ENCODE measurements around the gene PODXL2.

PODXL2 gene

DNA sequence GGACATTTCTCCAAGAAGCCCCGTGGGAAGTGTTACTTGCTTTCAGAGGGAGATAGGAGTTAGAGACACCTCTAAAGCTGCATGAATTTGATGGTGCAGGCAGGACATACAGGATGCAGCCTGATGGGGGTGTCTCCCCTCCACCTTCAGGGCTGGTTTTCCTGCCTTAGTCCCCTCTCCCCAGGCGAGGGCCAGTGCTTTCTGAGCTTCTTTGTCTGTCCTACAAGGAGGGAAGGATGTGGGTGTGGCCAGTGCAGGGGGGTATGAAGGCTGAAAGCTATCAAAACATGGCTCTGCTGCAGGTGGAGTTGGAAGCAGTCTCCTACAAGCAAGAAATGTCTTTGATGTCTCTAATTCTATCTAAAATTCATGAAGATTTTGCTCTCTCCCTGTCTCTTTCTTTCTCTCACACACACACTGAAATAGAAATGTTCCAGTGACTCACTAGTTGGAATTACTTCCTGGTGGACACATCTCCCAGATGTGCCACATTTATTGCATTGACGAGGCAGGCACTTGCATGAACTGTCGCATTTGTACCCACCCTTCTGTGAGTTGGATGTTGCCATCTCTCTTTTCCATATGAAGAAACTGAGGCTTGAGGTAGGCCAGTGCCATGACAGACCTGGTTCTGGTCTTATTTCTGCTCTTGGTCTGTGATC lies 13.9 kb upstream of the PODXL2 start:
- TF ChIP-seq, protein P1, sequence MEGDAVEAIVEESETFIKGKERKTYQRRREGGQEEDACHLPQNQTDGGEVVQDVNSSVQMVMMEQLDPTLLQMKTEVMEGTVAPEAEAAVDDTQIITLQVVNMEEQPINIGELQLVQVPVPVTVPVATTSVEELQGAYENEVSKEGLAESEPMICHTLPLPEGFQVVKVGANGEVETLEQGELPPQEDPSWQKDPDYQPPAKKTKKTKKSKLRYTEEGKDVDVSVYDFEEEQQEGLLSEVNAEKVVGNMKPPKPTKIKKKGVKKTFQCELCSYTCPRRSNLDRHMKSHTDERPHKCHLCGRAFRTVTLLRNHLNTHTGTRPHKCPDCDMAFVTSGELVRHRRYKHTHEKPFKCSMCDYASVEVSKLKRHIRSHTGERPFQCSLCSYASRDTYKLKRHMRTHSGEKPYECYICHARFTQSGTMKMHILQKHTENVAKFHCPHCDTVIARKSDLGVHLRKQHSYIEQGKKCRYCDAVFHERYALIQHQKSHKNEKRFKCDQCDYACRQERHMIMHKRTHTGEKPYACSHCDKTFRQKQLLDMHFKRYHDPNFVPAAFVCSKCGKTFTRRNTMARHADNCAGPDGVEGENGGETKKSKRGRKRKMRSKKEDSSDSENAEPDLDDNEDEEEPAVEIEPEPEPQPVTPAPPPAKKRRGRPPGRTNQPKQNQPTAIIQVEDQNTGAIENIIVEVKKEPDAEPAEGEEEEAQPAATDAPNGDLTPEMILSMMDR (conservative IDR thresholded peaks at IDR 0.05) = no peak
- TF ChIP-seq ZFX (IDR thresholded peaks at IDR 0.05) = no peak
- H3K27ac ChIP-seq = no peak overlapping the region

DNA sequence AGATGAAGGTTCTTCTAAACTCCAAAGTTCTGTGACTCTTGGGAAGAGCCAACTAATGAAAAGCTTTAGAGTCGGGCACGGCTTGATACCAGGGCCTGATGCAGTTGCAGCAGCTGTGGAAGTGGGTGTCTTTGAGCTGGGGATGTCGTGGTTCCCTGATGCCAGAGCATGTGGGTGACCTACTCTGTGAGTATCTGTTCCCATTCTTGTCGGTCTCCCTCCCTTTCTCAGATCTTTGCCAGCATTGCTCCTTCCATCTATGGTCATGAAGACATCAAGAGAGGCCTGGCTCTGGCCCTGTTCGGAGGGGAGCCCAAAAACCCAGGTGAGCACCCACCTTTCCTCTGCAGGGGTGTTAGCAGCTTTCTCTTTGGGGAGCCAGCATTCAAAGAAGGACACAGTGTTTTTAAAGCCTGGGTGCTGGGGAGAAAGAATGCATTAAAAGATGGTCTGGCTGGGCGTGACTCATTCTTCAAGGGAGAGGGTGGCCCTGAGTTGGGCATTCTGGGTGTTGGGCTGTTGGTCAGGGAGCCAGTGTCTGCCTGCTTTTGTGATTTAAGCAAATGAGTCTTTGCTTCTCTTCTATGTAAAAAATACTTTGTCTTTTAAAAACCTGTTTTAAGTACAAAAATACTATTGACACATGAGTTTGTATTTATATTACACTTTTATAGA lies 13.2 kb upstream of the PODXL2 start:
- H3K27ac ChIP-seq = no peak overlapping the region
- TF ChIP-seq, protein P1 (conservative IDR thresholded peaks at IDR 0.05) = no peak
- no peak for TF ChIP-seq ZFX (IDR thresholded peaks at IDR 0.05)

DNA sequence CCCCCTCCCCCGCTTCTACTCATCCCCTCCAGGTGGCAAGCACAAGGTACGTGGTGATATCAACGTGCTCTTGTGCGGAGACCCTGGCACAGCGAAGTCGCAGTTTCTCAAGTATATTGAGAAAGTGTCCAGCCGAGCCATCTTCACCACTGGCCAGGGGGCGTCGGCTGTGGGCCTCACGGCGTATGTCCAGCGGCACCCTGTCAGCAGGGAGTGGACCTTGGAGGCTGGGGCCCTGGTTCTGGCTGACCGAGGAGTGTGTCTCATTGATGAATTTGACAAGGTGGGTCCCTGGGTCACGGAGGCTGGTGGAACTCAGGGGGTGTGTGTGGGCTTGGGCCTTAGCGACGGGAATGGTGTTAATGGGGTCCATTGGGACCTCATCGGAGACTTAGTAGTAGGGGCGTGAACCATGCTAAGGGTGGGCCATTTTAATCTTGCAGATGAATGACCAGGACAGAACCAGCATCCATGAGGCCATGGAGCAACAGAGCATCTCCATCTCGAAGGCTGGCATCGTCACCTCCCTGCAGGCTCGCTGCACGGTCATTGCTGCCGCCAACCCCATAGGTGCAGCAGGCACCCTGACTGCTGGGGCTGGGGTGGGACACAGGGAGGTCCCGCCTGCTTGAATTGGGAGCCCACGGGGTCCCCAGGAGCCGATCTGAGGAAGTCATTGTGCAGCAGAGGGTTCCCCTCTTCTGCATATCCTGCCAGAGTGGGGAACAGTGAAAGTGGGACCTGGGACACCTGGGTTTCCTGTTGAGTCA lies 12.0 kb upstream of the PODXL2 start:
- TF ChIP-seq, protein P1 (conservative IDR thresholded peaks at IDR 0.05) = no peak
- no peak for TF ChIP-seq ZFX (IDR thresholded peaks at IDR 0.05)

DNA sequence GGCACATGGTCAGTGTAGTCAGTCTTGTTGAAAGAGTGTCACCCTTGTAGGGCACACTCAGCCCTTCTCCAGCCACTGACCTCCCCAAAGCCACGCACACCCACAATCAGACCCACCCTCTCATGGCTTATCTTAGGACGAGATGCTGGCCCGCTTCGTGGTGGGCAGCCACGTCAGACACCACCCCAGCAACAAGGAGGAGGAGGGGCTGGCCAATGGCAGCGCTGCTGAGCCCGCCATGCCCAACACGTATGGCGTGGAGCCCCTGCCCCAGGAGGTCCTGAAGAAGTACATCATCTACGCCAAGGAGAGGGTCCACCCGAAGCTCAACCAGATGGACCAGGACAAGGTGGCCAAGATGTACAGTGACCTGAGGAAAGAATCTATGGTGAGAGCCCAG lies 10.1 kb upstream of the PODXL2 start:
- TF ChIP-seq ZFX (IDR thresholded peaks at IDR 0.05) = no peak
- H3K27ac ChIP-seq = no peak overlapping the region

More for the DNA sequence above, 12.0 kb upstream of the PODXL2 start:
- H3K27ac ChIP-seq = no peak overlapping the region

- TF ChIP-seq, protein P1 (conservative IDR thresholded peaks at IDR 0.05) = no peak
- TF ChIP-seq ZFX (IDR thresholded peaks at IDR 0.05) = no peak
Measured at GRCh38 chr3:127620637-127621375, 8.2 kb upstream of the PODXL2 start.

GRCh38 chr3:127622031-127622430 lies 7.0 kb upstream of the PODXL2 start:
- no peak for TF ChIP-seq ZFX (IDR thresholded peaks at IDR 0.05)
- TF ChIP-seq, protein P1 (conservative IDR thresholded peaks at IDR 0.05) = no peak

More at GRCh38 chr3:127620637-127621375, 8.2 kb upstream of the PODXL2 start:
- H3K27ac ChIP-seq = no peak overlapping the region

GRCh38 chr3:127622772-127623576 lies 6.0 kb upstream of the PODXL2 start:
- no peak overlapping the region for H3K27ac ChIP-seq
- TF ChIP-seq, protein P1 (conservative IDR thresholded peaks at IDR 0.05) = no peak
- TF ChIP-seq ZFX (IDR thresholded peaks at IDR 0.05) = no peak

More at GRCh38 chr3:127622031-127622430, 7.0 kb upstream of the PODXL2 start:
- no peak overlapping the region for H3K27ac ChIP-seq

All from C4-2B (cell line).